SK-N-SH (cell line): ENCODE measurements around the gene NAPG.

Experiments
- GATA2 ChIP-seq: sonication (generic); formaldehyde crosslinking; IDR thresholded peaks from 2 replicates; pipeline ENCODE4 v1.5.0; 2020; ENCODE audit warnings: mild to moderate bottlenecking, missing genetic modification reagents
- MXI1 ChIP-seq: IDR thresholded peaks from 2 replicates; pipeline ENCODE4 v1.6.1; 2012; ENCODE audit warnings: mild to moderate bottlenecking, low read depth, low read length, improper control_type of control experiment
- TF ChIP-seq, protein P1 (sequence below): fragments of 200-600 bp; sonication (generic); IDR thresholded peaks from 2 replicates; pipeline ENCODE4 v1.6.1; 2017; ENCODE audit warnings: antibody characterized with exemption, mild to moderate bottlenecking, moderate library complexity

DNA sequence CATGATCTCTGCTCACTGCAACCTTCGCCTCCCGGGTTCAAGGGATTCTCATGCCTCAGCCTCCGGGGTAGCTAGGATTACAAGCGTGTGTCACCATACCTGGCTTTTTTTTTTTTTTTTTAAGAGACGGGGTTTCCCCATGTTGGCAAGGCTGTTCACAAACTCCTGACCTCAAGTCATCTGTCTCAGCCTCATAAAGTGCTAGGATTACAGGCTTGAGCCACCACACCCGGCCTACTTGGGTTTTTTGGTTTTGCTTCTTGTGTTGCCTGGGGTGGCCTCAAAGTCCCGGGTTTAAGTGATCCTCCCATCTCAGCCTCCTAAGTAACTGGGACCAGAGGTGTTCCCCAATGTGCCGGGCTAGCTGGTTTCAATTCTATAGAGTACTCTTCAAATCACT, 64.6 kb downstream of the NAPG start:
- TF ChIP-seq, protein P1, sequence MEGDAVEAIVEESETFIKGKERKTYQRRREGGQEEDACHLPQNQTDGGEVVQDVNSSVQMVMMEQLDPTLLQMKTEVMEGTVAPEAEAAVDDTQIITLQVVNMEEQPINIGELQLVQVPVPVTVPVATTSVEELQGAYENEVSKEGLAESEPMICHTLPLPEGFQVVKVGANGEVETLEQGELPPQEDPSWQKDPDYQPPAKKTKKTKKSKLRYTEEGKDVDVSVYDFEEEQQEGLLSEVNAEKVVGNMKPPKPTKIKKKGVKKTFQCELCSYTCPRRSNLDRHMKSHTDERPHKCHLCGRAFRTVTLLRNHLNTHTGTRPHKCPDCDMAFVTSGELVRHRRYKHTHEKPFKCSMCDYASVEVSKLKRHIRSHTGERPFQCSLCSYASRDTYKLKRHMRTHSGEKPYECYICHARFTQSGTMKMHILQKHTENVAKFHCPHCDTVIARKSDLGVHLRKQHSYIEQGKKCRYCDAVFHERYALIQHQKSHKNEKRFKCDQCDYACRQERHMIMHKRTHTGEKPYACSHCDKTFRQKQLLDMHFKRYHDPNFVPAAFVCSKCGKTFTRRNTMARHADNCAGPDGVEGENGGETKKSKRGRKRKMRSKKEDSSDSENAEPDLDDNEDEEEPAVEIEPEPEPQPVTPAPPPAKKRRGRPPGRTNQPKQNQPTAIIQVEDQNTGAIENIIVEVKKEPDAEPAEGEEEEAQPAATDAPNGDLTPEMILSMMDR = no peak
- TF ChIP-seq GATA2 (no peak), MXI1 (no peak)
